ENCODE measurements around the gene TGFBR3L.

DNA sequence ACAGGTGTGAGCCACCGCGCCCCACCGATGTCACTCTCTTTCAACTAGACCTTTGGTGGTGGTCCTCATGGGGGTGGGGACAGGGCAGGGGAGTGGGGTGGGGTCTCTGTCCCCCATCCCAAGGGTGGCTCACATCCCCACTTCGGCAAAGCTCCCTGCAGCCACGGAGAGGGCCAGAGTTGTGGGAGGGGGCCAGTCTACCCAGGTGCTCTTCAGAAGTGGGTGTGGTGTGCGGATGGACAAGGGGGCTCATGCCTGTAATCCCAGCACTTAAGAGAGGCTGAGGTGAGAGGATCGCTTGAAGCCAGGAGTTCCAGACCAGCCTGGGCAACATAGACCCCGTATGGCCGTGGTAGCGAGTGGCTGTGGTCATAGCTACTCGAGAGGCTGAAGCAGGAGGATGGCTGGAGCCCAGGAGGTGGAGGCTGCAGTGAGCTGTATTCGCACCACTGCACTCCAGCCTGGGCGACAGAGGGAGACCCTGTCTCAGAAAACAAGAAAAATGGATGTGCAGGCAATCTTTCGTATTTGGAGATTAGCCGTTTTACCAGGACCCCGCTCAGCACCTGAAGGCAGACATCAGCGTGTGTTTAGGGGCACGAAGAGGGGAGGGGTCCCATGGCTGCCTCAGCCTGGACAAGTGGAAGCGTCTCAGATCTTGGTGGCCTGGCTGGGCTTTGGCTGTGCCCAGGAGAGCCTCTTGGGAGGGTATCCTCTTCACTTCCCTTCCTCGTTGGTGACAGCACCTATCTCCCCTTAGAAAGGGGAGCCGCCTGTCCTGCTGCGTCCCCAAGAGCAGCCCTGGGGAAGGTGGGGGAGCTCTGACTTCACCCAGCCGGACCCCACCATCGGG lies 846 bp downstream of the TGFBR3L start:
- TF ChIP-seq, protein P1, sequence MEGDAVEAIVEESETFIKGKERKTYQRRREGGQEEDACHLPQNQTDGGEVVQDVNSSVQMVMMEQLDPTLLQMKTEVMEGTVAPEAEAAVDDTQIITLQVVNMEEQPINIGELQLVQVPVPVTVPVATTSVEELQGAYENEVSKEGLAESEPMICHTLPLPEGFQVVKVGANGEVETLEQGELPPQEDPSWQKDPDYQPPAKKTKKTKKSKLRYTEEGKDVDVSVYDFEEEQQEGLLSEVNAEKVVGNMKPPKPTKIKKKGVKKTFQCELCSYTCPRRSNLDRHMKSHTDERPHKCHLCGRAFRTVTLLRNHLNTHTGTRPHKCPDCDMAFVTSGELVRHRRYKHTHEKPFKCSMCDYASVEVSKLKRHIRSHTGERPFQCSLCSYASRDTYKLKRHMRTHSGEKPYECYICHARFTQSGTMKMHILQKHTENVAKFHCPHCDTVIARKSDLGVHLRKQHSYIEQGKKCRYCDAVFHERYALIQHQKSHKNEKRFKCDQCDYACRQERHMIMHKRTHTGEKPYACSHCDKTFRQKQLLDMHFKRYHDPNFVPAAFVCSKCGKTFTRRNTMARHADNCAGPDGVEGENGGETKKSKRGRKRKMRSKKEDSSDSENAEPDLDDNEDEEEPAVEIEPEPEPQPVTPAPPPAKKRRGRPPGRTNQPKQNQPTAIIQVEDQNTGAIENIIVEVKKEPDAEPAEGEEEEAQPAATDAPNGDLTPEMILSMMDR (IDR thresholded peaks at IDR 0.05), result no peak
- no peak for TF ChIP-seq POLR2A (IDR thresholded peaks at IDR 0.05)

Data from body of pancreas (tissue), 4 donors.